Heart left ventricle (tissue), 13 donors: ENCODE results near the gene ABTB2.

Experiments used
- POLR2A ChIP-seq, 2 donors: fragments of 450-650 bp; IDR thresholded peaks; one replicate each; pipeline ENCODE4 v1.6.1; 2017; ENCODE audit warnings: antibody characterized with exemption in 2 of 2, mild to moderate bottlenecking in 2 of 2, moderate library complexity in 2 of 2
- TF ChIP-seq, protein P1 (sequence below), 12 donors: fragments of 200-600 bp; sonication (generic) in 4 of 12; IDR thresholded peaks; one replicate each; pipeline versions ENCODE4 v1.5.0 to v1.8.0; 2018 to 2022; ENCODE audit warnings: antibody characterized with exemption in 12 of 12, mild to moderate bottlenecking in 5 of 12
- donor health status: ischemic (EF 13 %, LVEDD 7.1; RV severe dilation, severe dysfunction).
- donor health status: DM: no; HTN: yes; CAD: no.
- donor health status: DM: no; HTN: no; CAD: no.
- donor health status: ischemic (EF 25% LVEDD 6.9; RV normal size, moderate dysfunction).
- donor health status: ischemic (EF 25% LVEDD 5.7; RV mildly dilated, moderate dysfunction).
- donor health status: ischemic (EF 35%, LVEDD 5.7; RV mildly dilated, moderate dysfunction).
- donor health status: nonischemic (EF 11% LVEDD 7.7; RV severe dilation, severe dysfunction).
- donor health status: DM: yes; HTN: yes; CAD: no.
- donor health status: PGD.
- donor health status: ischemic (EF 29% LVEDD 5.4; RV normal size, mild dysfunction).
- donor health status: nonischemic (EF 23%, LVEDD 6.1; RV moderate dilation, normal function).

DNA sequence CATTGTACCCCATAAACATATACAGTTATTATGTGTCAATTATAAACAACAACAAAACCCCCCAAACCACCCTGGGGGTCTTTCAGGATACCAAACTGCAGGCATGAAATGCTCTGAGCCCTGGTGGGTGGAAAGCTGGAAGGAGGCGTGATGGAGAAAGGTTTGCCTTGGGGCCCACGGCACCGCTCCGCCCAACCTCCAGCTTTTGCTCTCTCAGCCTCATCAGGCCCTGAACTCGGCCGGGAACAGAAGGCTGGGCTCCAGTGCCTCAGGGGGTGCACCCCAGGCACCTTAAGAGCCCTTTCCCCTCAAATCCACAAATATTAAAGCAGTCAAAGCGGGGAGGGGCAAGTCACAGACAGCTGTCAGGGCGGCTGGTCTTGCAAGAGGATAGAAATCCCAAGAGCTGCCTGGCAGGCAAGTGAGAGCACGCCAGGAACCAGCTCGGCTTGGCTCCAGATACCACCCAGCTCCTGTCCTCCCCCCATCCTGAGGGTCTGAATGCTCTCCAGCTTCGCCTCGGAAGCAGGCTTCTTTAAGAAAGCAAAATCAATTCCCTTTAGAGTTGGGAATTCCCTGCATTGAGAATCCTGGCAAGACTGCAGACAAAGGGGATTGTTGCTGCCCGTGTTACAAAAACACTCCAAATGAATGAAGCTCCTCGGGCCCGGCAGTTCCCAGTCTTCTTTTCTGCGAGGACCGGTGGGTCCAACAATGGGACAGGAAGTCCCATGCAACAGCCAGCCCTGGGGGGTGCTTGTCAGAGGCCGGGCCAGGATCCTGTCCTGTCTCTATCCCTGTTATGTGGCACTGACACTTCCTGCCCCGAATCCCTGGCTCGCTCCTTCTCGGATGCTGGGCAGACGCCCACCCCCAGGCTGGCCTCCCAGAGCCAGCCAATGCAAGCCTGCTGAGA lies 171.6 kb downstream of the ABTB2 start:
- no peak for TF ChIP-seq POLR2A (IDR thresholded peaks at IDR 0.05)
- TF ChIP-seq, protein P1, sequence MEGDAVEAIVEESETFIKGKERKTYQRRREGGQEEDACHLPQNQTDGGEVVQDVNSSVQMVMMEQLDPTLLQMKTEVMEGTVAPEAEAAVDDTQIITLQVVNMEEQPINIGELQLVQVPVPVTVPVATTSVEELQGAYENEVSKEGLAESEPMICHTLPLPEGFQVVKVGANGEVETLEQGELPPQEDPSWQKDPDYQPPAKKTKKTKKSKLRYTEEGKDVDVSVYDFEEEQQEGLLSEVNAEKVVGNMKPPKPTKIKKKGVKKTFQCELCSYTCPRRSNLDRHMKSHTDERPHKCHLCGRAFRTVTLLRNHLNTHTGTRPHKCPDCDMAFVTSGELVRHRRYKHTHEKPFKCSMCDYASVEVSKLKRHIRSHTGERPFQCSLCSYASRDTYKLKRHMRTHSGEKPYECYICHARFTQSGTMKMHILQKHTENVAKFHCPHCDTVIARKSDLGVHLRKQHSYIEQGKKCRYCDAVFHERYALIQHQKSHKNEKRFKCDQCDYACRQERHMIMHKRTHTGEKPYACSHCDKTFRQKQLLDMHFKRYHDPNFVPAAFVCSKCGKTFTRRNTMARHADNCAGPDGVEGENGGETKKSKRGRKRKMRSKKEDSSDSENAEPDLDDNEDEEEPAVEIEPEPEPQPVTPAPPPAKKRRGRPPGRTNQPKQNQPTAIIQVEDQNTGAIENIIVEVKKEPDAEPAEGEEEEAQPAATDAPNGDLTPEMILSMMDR (IDR thresholded peaks at IDR 0.05), result no peak
